H1 (cell line): ENCODE results near the gene ATOH7. TPM values are rescaled to one million over a fixed set of nuclear protein-coding genes. Genes with fewer than 3 reads are reported as not detected.

Experiments used
- ASH2L ChIP-seq: fragments of 200-600, 300-600 bp; sonication (generic); IDR thresholded peaks from one replicate; pipeline ENCODE4 v1.7.1; 2017; ENCODE audit warnings: low read length
- ATF2 ChIP-seq: IDR thresholded peaks from 2 replicates; pipeline ENCODE4 v1.6.1; 2012; ENCODE audit warnings: low read length, inconsistent platforms
- CHD7 ChIP-seq: fragments of 300-600 bp; sonication (generic); IDR thresholded peaks from 2 replicates; pipeline ENCODE4 v1.7.1; 2012; ENCODE audit warnings: low read length, moderate library complexity, mild to moderate bottlenecking, inconsistent platforms; ENCODE audit not compliant: insufficient replicate concordance
- E2F6 ChIP-seq: IDR thresholded peaks from 2 replicates; pipeline ENCODE4 v1.6.1; 2012; ENCODE audit warnings: inconsistent platforms
- EZH2 ChIP-seq: fragments of 200-600 bp; sonication (generic); IDR thresholded peaks from 2 replicates; pipeline ENCODE4 v1.7.1; 2012; ENCODE audit warnings: low read depth, mild to moderate bottlenecking, moderate library complexity, low read length, inconsistent platforms; ENCODE audit not compliant: severe bottlenecking
- JUND ChIP-seq: IDR thresholded peaks from 2 replicates; pipeline ENCODE4 v1.6.1; 2011; ENCODE audit warnings: mild to moderate bottlenecking, improper control_type of control experiment, low read length
- SIN3A ChIP-seq, 2 experiments: IDR thresholded peaks in 1 of 2; conservative IDR thresholded peaks in 1 of 2; 2 replicates each; pipeline ENCODE4 v1.6.1; 2011 to 2012; ENCODE audit warnings: low read length in 2 of 2, improper control_type of control experiment in 1 of 2, low read depth in 1 of 2, mild to moderate bottlenecking in 1 of 2
- SP2 ChIP-seq: IDR thresholded peaks from 2 replicates; pipeline ENCODE4 v1.6.1; 2012; ENCODE audit warnings: mild to moderate bottlenecking, low read length, inconsistent platforms
- polyA plus RNA-seq, 7 experiments: library from polyadenylated mRNA; depleted of rRNA in 3 of 7; stranded (reverse) in 5 of 7; unstranded in 2 of 7; fragments of >200 nt in 5 of 7; fragments of 200-250 nt in 2 of 7; gene quantifications; 1 replicate in 5 of 7; 2 replicates in 1 of 7; 4 replicates in 1 of 7; pipeline versions ENCODE4 v1.2.1 to v1.2.3, GENCODE V29; 2011 to 2013; ENCODE audit warnings: missing spikeins in 2 of 7, mixed read lengths in 2 of 7
- total RNA-seq: library from RNA; stranded (reverse); fragmentation: NEBNext Ultra II Directional; extraction: Animal tissue kit (Norgen Biotek cat#: 25700); gene quantifications from 2 replicates; pipeline ENCODE4 v1.2.1, GENCODE V29; 2021

ATOH7 gene
- total and polyA plus RNA-seq, 2 of the 8 experiments (the other 6 are each of a cell fraction or from before 2014, with no cell fraction given), result 0.39 to 1.0 TPM

- no peak for TF ChIP-seq CHD7
- no peak for TF ChIP-seq ATF2
- no peak for TF ChIP-seq E2F6
- TF ChIP-seq EZH2, result no peak
- no peak for TF ChIP-seq JUND
- TF ChIP-seq ASH2L, result no peak
- no peak for TF ChIP-seq SIN3A (conservative IDR thresholded peaks at IDR 0.05 in 1 of 2, IDR thresholded peaks at IDR 0.05 in 1 of 2; ENCODE audit: low read depth in 1 of 2, low read length in 2 of 2)
- no peak for TF ChIP-seq SP2
Measured at GRCh38 chr10:68222391-68222790, 9.5 kb downstream of the ATOH7 start (continued).
